A549 (cell line): ENCODE measurements around the gene MOK. TPM values are rescaled to one million over a fixed set of nuclear protein-coding genes. Genes with fewer than 3 reads are reported as not detected.
A peak's percentile ranks its signal among the peaks of the same experiment; 100 is the strongest.

Source experiments
- ATAC-seq, 2 experiments: fragments of 200-7000 bp in 1 of 2; fragments of >200 bp in 1 of 2; cut with Nextera tagmentation in 1 of 2; cut with Tn5 transposase in 1 of 2; 3 replicates each; pipeline versions ENCODE4 v1.8.0 to v1.9.1; 2018 to 2020; ENCODE audit warnings: mild to moderate bottlenecking in 1 of 2, moderate library complexity in 1 of 2
- CTCF ChIA-PET: fragments of 300-600 bp; sonication (Branson Sonifier 250); formaldehyde crosslinking; extraction: SDS; loops from one replicate; lab custom pipeline; 2021; ENCODE audit warnings: antibody characterized with exemption, inconsistent platforms; lab: Yijun Ruan, JAX
- POLR2A ChIA-PET: fragments of 350-600 bp; formaldehyde crosslinking; extraction: SDS; loops from one replicate; lab custom pipeline; 2021; ENCODE audit warnings: antibody characterized with exemption, inconsistent platforms; lab: Yijun Ruan, JAX
- DNase-seq, 2 experiments: peaks; one replicate each; pipeline versions ENCODE4 v3.0.0 to v3.0.0-alpha.2; 2011 to 2016; ENCODE audit warnings: low read depth in 1 of 2, low spot score in 1 of 2
- FAIRE-seq: peaks from 2 replicates; lab custom pipeline; 2011; peaks lifted over from hg19 to GRCh38; lab: Jason Lieb, UNC
- H3K27ac ChIP-seq, 2 experiments: fragments of >200 bp; sonication (Bioruptor Twin); formaldehyde crosslinking; 3 replicates each; pipeline ENCODE4 v1.5.1; 2016 to 2017
- H3K4me1 ChIP-seq: fragments of >200 bp; sonication (Bioruptor Twin); formaldehyde crosslinking; 3 replicates; pipeline ENCODE4 v1.6.1; 2016
- H3K4me2 ChIP-seq: fragments of >200 bp; sonication (Bioruptor Twin); formaldehyde crosslinking; 3 replicates; pipeline ENCODE4 v1.6.1; 2016
- H3K4me3 ChIP-seq: fragments of >200 bp; sonication (Bioruptor Twin); formaldehyde crosslinking; 3 replicates; pipeline ENCODE4 v1.5.1; 2016
- H3K9me3 ChIP-seq: fragments of >200 bp; sonication (Bioruptor Twin); formaldehyde crosslinking; 3 replicates; pipeline ENCODE4 v1.6.1; 2016
- CHD2 ChIP-seq: fragments of 150-350 bp; IDR thresholded peaks from 2 replicates; pipeline ENCODE4 v1.6.1; 2014; ENCODE audit warnings: low read length; ENCODE audit not compliant: partially characterized antibody
- CTCF ChIP-seq: fragments of >200 bp; sonication (Bioruptor Twin); formaldehyde crosslinking; IDR thresholded peaks from 3 replicates; pipeline ENCODE4 v1.5.1; 2016
- ESRRA ChIP-seq: fragments of 150-350 bp; IDR thresholded peaks from 2 replicates; pipeline ENCODE4 v1.6.1; 2014; ENCODE audit warnings: mild to moderate bottlenecking, low read length, borderline replicate concordance
- FOSB ChIP-seq: fragments of 250-450 bp; sonication (Bioruptor Pico); IDR thresholded peaks from 2 replicates; pipeline ENCODE4 v1.5.0; 2020; ENCODE audit warnings: mild to moderate bottlenecking, moderate library complexity
- FOSL2 ChIP-seq, 2 experiments: fragments of 450-650 bp in 1 of 2; fragments of >200 bp in 1 of 2; sonication (Bioruptor Twin) in 1 of 2; formaldehyde crosslinking; IDR thresholded peaks; 2 replicates each; pipeline versions ENCODE4 v1.5.0 to v1.6.1; 2016 to 2020; ENCODE audit warnings: mild to moderate bottlenecking in 1 of 2, moderate library complexity in 1 of 2
- GATA3 ChIP-seq: IDR thresholded peaks from 2 replicates; pipeline ENCODE4 v1.6.1; 2012; ENCODE audit warnings: borderline replicate concordance
- HMGXB4 ChIP-seq: fragments of 250-450 bp; sonication (Bioruptor Pico); IDR thresholded peaks from 2 replicates; pipeline ENCODE4 v1.5.0; 2021; ENCODE audit warnings: mild to moderate bottlenecking, moderate library complexity, borderline replicate concordance
- HOXB13 ChIP-seq: fragments of 250-450 bp; sonication (Bioruptor Pico); IDR thresholded peaks from 2 replicates; pipeline ENCODE4 v1.5.0; 2020; ENCODE audit warnings: low read depth, mild to moderate bottlenecking, moderate library complexity
- JUN ChIP-seq, 2 experiments: fragments of >200 bp; sonication (Bioruptor Twin); formaldehyde crosslinking; IDR thresholded peaks; 2 replicates in 1 of 2; 3 replicates in 1 of 2; pipeline ENCODE4 v1.6.1; 2016 to 2017
- KDM5A ChIP-seq: fragments of 200-600 bp; sonication (generic); IDR thresholded peaks from 2 replicates; pipeline ENCODE4 v1.6.1; 2016; ENCODE audit warnings: antibody characterized with exemption, mild to moderate bottlenecking
- MAFK ChIP-seq: fragments of 450-650 bp; IDR thresholded peaks from 2 replicates; pipeline ENCODE4 v1.6.1; 2014; ENCODE audit not compliant: partially characterized antibody
- RFX5 ChIP-seq: fragments of 450-650 bp; IDR thresholded peaks from 2 replicates; pipeline ENCODE4 v1.7.1; 2014; ENCODE audit warnings: antibody characterized with exemption, mild to moderate bottlenecking, moderate library complexity
- SREBF2 ChIP-seq: fragments of 450-650 bp; IDR thresholded peaks from 2 replicates; pipeline ENCODE4 v1.6.1; 2014; ENCODE audit warnings: mild to moderate bottlenecking, moderate library complexity
- TP53 ChIP-seq: fragments of 250-450 bp; sonication (Bioruptor Pico); IDR thresholded peaks from 2 replicates; pipeline ENCODE4 v1.5.0; 2021; ENCODE audit warnings: mild to moderate bottlenecking, moderate library complexity
- ZC3H11A ChIP-seq: fragments of 450-650 bp; IDR thresholded peaks from 2 replicates; pipeline ENCODE4 v1.6.1; 2014; ENCODE audit warnings: antibody characterized with exemption, mild to moderate bottlenecking
- ZNF302 ChIP-seq: fragments of 250-450 bp; sonication (Bioruptor Pico); IDR thresholded peaks from 2 replicates; pipeline ENCODE4 v1.9.0; 2021; ENCODE audit warnings: inconsistent platforms, mild to moderate bottlenecking, moderate library complexity
- WGBS: methylation state at CpG from one replicate; pipeline ENCODE4 v1.1.6; 2017; ENCODE audit errors: missing lambda C conversion rate; 5-methylcytosine and 5-hydroxymethylcytosine counted together
- polyA plus RNA-seq, 4 experiments: library from polyadenylated mRNA; depleted of rRNA in 3 of 4; stranded (reverse); fragments of >200 nt; fragmentation: RNase III in 1 of 4; extraction: RNeasy Plus Mini Kit Qiagen cat#74134 plus additional on column Dnase treatment in 1 of 4; gene quantifications; 2 replicates in 3 of 4; 3 replicates in 1 of 4; pipeline ENCODE4 v1.2.3, GENCODE V29; 2011 to 2017
- TF ChIP-seq, protein P1 (sequence below): fragments of >200 bp; sonication (Bioruptor Twin); formaldehyde crosslinking; IDR thresholded peaks from 3 replicates; pipeline ENCODE4 v1.6.1; 2016
- TF ChIP-seq, protein P2 (sequence below): fragments of 200-600 bp; sonication (generic); IDR thresholded peaks from 2 replicates; pipeline ENCODE4 v1.6.1; 2016; ENCODE audit warnings: antibody characterized with exemption, mild to moderate bottlenecking, moderate library complexity
- TF ChIP-seq, protein P3 (sequence below): IDR thresholded peaks from 2 replicates; pipeline ENCODE4 v1.6.1; 2012; ENCODE audit warnings: low read depth, borderline replicate concordance
- TF ChIP-seq, protein P4 (sequence below): fragments of >200 bp; sonication (Bioruptor Twin); formaldehyde crosslinking; IDR thresholded peaks from 2 replicates; pipeline ENCODE4 v1.6.1; 2016

The MOK gene
- polyA plus RNA-seq, 2 of the 4 experiments (the other 2 are of a cell fraction): 12.6 to 18.5 TPM

GRCh38 chr14:102283631-102284129 lies 21.3 kb downstream of the MOK start:
- no peak for FAIRE-seq
- ChIA-PET POLR2A (no interaction called here), CTCF (interaction anchor here (0.9 to 1.4 kb wide), 4 partner anchors 8 to 30 kb away, joined by 3 to 7 read pairs (median 6); no protein-coding TSS in a partner anchor)
- ATAC-seq: no peak
- TF ChIP-seq SREBF2 (no peak), TP53 (no peak), GATA3 (no peak), HMGXB4 (CRISPR knock-in tag) (no peak), JUN (IDR thresholded peaks at IDR 0.05) (no peak), RFX5 (no peak), KDM5A (no peak), FOSL2 (IDR thresholded peaks at IDR 0.05) (no peak), FOSL2 (CRISPR knock-in tag; IDR thresholded peaks at IDR 0.05) (no peak), ZC3H11A (no peak), HOXB13 (CRISPR knock-in tag) (no peak), MAFK (no peak), CHD2 (no peak), CTCF (no peak), FOSB (CRISPR knock-in tag) (no peak), ZNF302 (no peak), ESRRA (no peak)
- TF ChIP-seq, protein P1, sequence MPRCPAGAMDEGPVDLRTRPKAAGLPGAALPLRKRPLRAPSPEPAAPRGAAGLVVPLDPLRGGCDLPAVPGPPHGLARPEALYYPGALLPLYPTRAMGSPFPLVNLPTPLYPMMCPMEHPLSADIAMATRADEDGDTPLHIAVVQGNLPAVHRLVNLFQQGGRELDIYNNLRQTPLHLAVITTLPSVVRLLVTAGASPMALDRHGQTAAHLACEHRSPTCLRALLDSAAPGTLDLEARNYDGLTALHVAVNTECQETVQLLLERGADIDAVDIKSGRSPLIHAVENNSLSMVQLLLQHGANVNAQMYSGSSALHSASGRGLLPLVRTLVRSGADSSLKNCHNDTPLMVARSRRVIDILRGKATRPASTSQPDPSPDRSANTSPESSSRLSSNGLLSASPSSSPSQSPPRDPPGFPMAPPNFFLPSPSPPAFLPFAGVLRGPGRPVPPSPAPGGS: no peak
- TF ChIP-seq, protein P2, sequence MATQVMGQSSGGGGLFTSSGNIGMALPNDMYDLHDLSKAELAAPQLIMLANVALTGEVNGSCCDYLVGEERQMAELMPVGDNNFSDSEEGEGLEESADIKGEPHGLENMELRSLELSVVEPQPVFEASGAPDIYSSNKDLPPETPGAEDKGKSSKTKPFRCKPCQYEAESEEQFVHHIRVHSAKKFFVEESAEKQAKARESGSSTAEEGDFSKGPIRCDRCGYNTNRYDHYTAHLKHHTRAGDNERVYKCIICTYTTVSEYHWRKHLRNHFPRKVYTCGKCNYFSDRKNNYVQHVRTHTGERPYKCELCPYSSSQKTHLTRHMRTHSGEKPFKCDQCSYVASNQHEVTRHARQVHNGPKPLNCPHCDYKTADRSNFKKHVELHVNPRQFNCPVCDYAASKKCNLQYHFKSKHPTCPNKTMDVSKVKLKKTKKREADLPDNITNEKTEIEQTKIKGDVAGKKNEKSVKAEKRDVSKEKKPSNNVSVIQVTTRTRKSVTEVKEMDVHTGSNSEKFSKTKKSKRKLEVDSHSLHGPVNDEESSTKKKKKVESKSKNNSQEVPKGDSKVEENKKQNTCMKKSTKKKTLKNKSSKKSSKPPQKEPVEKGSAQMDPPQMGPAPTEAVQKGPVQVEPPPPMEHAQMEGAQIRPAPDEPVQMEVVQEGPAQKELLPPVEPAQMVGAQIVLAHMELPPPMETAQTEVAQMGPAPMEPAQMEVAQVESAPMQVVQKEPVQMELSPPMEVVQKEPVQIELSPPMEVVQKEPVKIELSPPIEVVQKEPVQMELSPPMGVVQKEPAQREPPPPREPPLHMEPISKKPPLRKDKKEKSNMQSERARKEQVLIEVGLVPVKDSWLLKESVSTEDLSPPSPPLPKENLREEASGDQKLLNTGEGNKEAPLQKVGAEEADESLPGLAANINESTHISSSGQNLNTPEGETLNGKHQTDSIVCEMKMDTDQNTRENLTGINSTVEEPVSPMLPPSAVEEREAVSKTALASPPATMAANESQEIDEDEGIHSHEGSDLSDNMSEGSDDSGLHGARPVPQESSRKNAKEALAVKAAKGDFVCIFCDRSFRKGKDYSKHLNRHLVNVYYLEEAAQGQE: no peak
- TF ChIP-seq, protein P3, sequence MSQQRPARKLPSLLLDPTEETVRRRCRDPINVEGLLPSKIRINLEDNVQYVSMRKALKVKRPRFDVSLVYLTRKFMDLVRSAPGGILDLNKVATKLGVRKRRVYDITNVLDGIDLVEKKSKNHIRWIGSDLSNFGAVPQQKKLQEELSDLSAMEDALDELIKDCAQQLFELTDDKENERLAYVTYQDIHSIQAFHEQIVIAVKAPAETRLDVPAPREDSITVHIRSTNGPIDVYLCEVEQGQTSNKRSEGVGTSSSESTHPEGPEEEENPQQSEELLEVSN: no peak
- TF ChIP-seq, protein P4, sequence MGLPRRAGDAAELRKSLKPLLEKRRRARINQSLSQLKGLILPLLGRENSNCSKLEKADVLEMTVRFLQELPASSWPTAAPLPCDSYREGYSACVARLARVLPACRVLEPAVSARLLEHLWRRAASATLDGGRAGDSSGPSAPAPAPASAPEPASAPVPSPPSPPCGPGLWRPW: no peak
- TF ChIP-seq, all 56 proteins: peak for 0
- Histone ChIP-seq H3K4me3 (no peak overlapping the region), H3K4me1 (peaks cover 47% of the 10 kb centered on the region), H3K4me2 (no peak overlapping the region), H3K27ac (peak overlapping the region; percentile 15 to 74; a peak in 5 of 6 replicates), H3K9me3 (no peaks in the 10 kb centered on the region)
- WGBS: 60% methylated on average over 2 of the region's 2 CpGs
- no peak for DNase-seq
